NT2/D1 (cell line): Measurements from ENCODE around the gene FOXO6.

Experiments used
- DNase-seq: peaks from one replicate; pipeline ENCODE4 v3.0.0-alpha.2; 2011; ENCODE audit warnings: low read depth, low spot score
- H3K27me3 ChIP-seq: 2 replicates; pipeline ENCODE4 v1.6.0; 2011; ENCODE audit warnings: mild to moderate bottlenecking; ENCODE audit not compliant: insufficient read length, insufficient read depth
- H3K36me3 ChIP-seq: 2 replicates; pipeline ENCODE4 v1.6.1; 2011; ENCODE audit warnings: mild to moderate bottlenecking, low read length, mixed read lengths; ENCODE audit not compliant: insufficient read depth, insufficient read length
- H3K4me1 ChIP-seq: 2 replicates; pipeline ENCODE4 v1.5.1; 2011; ENCODE audit not compliant: insufficient read depth, insufficient read length
- H3K4me3 ChIP-seq: 2 replicates; pipeline ENCODE4 v1.5.1; 2011; ENCODE audit warnings: low read depth; ENCODE audit not compliant: insufficient read length
- H3K9ac ChIP-seq: 2 replicates; pipeline ENCODE4 v1.6.0; 2011; ENCODE audit warnings: low read depth; ENCODE audit not compliant: insufficient read length
- H3K9me3 ChIP-seq: 2 replicates; pipeline ENCODE4 v1.5.1; 2011; ENCODE audit warnings: mild to moderate bottlenecking, low read length; ENCODE audit not compliant: insufficient read depth
- SUZ12 ChIP-seq: IDR thresholded peaks from 2 replicates; pipeline ENCODE4 v1.6.1; 2011; ENCODE audit not compliant: insufficient read length, insufficient read depth; ENCODE audit errors: extremely low read depth
- YY1 ChIP-seq: IDR thresholded peaks from 2 replicates; pipeline ENCODE4 v1.6.1; 2011; ENCODE audit not compliant: insufficient read length, insufficient read depth
- ZNF274 ChIP-seq: IDR thresholded peaks from 2 replicates; pipeline ENCODE4 v1.6.1; 2011; ENCODE audit warnings: mild to moderate bottlenecking, low read depth, low read length

FOXO6 gene

DNA sequence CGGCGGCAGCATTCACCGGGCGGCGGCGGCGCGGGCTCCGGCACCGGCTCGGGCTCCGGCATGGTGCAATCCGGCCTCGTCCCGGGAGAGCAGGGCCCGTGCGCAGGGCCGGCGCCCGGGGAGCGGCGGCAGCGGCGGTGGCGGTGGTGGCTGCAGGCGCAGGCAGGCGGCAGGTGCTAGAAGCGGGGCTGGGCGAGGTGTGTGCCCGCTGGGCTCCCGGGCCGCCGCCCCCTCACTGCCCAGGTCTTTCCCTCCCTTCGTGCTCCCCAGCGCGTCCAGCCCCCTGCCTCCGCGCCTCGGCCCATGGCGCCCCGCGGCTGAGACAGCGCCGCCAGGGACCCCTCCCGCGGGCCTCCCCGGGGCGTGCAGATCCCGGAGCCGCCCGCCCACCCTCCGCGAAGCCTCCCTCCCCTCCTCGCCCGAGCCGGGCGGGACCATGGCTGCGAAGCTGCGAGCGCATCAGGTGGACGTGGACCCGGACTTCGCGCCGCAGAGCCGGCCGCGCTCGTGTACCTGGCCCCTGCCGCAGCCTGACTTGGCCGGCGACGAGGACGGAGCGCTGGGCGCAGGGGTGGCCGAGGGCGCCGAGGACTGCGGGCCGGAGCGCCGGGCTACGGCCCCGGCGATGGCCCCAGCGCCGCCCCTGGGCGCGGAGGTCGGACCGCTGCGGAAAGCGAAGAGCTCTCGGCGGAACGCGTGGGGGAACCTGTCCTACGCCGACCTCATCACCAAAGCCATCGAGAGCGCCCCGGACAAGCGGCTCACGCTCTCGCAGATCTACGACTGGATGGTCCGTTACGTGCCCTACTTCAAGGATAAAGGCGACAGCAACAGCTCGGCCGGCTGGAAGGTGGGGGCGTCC, 492 bp downstream of the FOXO6 start:
- H3K9ac ChIP-seq = peak overlapping the region; percentile 76
- H3K27me3 ChIP-seq = peaks cover 80% of the 10 kb centered on the region
- H3K9me3 ChIP-seq = no peaks in the 10 kb centered on the region
- TF ChIP-seq SUZ12 = peak; percentile 12
- TF ChIP-seq YY1 = no peak
- DNase-seq = no peak
- H3K36me3 ChIP-seq = no peaks in the 10 kb centered on the region
- peak overlapping the region; percentile 54 for H3K4me3 ChIP-seq
- H3K4me1 ChIP-seq = peaks cover 52% of the 10 kb centered on the region

DNA sequence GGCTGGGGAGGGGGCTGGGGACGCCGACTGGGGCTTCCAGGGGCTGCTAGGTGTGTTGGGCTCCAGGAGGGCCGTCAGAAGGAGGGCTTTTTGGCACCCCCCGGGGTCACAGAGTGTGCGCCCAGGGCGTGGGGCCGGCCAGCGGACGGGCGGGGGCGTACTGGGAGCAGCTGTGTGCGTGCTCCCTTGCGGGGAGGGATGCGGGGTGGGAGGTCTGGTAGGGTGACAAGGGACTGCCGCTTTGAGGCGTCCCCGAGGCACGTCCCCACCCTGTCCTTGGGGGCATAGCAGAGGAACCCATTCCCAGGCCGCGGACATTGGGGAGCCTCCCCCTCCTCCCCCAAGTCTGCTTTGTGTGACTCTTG, 1.1 kb downstream of the FOXO6 start:
- Histone ChIP-seq H3K9me3 (no peaks in the 10 kb centered on the region), H3K4me3 (peak overlapping the region; percentile 54), H3K36me3 (no peaks in the 10 kb centered on the region), H3K27me3 (peaks cover 83% of the 10 kb centered on the region), H3K4me1 (peaks cover 56% of the 10 kb centered on the region), H3K9ac (peak overlapping the region; percentile 76)
- TF ChIP-seq YY1 (no peak), SUZ12 (peak; percentile 9)
- no peak for DNase-seq

DNA sequence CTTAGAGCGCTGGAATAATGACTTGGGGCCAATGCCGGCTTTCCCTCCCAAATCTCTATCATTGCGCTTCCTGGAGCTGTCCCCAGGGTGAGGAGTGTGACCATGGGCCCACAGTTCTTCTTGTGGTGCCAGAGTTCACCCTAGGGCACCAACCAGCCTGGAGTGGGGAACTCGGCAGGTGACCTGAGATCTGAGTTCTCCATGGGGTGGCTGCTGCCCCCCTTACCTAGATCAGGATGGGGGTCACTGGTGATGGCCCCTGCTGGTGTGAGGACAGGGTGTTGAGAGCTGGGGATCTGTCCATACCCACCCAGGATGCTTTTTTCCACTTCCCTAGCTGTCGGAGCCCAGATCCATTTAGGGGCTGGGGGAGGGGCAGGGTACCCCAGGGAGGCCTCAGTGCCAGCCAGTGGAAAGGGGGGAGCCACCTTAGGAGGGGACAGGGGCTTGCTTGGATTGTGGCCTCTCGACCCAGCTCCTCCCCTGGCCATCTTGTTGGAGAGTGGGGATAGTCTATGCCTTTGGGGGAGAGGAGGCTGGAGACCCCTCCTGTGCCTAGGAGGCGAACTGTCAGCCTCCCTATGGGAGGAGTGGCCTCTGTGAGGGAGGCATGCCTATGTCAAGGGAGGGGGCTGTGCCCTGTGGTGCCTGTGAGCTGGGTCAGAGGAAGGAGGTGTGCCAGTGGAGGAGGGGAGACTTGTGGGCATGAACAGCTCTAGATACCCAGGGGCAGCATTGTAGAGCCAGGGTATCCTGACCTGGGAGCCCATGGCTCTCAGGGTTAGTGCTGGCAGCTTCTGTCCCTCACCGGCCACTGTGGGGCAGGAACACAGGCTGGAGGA, 1.7 kb downstream of the FOXO6 start:
- peaks cover 89% of the 10 kb centered on the region for H3K27me3 ChIP-seq
- no peaks in the 10 kb centered on the region for H3K9me3 ChIP-seq
- peak overlapping the region; percentile 61 for H3K9ac ChIP-seq

DNA sequence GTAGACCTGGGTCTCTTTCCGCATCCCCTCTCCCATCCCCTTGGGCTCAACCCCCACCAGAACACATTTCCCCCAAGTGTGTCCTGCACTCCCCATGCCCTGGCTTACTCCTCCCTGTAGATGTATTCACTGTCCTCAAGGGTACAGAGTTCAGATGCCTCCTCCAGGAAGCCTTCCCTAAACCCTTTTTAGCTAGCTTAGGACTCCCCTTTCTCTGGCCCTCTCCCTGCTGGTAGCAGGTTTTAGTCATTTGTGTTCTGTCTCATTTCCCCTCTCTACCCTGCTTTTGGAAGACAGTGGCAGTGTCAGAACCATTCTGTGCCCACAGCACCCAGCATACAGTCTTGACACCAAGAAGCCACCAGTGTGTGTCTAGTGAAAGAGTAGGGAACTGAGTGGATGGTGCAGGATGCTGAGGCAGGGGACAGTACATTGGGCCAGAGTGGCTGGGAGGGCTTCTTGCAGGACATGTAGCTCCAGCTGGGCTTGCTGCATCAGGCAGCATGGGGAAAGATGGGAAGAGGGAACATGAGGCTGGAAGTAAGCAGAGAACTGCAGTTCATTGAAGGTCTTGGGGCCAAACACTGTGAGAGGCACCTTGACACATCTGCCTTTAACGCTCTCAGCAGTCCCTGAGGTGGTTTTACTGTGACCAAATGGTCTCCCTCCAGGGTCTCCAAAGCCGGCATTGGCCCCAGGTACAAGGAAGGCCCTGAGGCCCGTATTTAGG, 2.5 kb downstream of the FOXO6 start:
- H3K27me3 ChIP-seq = peaks cover 87% of the 10 kb centered on the region
- H3K4me3 ChIP-seq = no peak overlapping the region
- H3K9ac ChIP-seq = no peak overlapping the region
- no peaks in the 10 kb centered on the region for H3K9me3 ChIP-seq
- H3K4me1 ChIP-seq = peaks cover 51% of the 10 kb centered on the region
- TF ChIP-seq YY1 = no peak
- no peak for TF ChIP-seq ZNF274
- no peak for TF ChIP-seq SUZ12
- DNase-seq = no peak
- no peaks in the 10 kb centered on the region for H3K36me3 ChIP-seq

More for the DNA sequence above, 1.7 kb downstream of the FOXO6 start:
- Histone ChIP-seq H3K4me3 (peak overlapping the region; percentile 54), H3K36me3 (no peaks in the 10 kb centered on the region), H3K4me1 (peaks cover 54% of the 10 kb centered on the region)
- TF ChIP-seq YY1 = no peak
- TF ChIP-seq ZNF274 = no peak
- no peak for TF ChIP-seq SUZ12
- no peak for DNase-seq

DNA sequence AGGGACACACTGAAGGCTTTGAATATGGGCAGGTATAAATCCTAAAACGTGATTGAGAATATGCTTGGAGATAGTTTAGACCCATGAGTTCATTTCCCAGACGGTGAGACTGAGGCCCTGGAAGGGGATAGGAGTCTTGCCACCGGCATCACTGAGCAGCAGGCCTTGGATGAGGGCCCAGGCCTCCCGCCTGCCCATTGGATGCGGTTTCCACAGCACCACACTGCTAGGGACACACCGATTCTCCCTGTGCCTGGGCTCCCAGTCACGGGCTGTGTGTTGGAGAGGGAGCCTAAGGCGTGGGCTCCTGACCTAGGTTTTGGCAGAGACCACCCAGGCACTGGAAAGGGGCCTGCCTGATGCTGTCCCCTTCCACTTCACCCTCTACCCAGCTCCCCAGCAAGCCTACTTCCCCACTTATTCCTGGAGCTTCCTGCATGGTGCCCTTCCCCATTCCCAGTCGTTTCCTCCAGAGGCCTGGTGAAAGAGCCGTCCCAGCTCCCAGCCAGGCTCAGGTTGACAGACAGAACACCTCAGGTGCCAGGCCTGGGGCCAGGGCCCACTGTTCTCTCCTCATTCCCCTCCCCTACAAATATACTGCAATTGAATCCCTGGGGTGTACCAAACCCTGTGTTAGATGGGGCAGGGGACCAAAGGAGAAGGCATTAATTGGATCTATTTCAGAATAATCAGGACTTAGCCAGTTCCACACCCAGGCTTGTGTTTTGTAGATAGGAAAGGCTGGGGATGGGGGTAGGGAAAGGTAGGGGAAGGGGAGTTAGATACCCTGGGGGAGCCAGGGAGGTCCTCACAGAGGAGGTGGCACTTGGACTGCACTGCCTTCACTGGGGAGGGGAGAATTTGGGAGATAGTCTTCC, 3.4 kb downstream of the FOXO6 start:
- Histone ChIP-seq H3K4me3 (no peak overlapping the region), H3K4me1 (peaks cover 57% of the 10 kb centered on the region), H3K36me3 (no peaks in the 10 kb centered on the region), H3K27me3 (peaks cover 86% of the 10 kb centered on the region), H3K9me3 (no peaks in the 10 kb centered on the region), H3K9ac (no peak overlapping the region)
- TF ChIP-seq SUZ12 = no peak
- TF ChIP-seq YY1 = no peak
- no peak for TF ChIP-seq ZNF274
- no peak for DNase-seq

DNA sequence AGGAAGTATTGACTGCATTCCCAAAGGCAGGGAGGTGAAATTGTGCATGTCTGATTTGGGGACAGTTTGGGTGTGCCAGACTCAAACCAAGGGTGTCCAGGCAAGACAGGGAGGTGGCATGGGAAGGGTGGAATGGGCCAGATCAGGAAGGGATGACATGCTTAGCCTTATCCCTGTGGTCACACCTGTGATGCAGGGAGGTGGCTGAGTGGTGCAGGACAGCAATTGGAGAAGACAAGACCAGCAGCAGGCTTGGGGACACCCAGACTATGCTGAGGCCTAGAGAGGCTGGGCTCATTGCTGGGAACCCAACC, 4.0 kb downstream of the FOXO6 start:
- TF ChIP-seq SUZ12 = no peak
- no peak for TF ChIP-seq YY1
- no peak for TF ChIP-seq ZNF274
- H3K27me3 ChIP-seq = peaks cover 80% of the 10 kb centered on the region
- no peak overlapping the region for H3K9ac ChIP-seq

More for the DNA sequence above, 4.0 kb downstream of the FOXO6 start:
- no peak for DNase-seq
- Histone ChIP-seq H3K4me3 (no peak overlapping the region), H3K4me1 (peaks cover 51% of the 10 kb centered on the region), H3K9me3 (no peaks in the 10 kb centered on the region), H3K36me3 (no peaks in the 10 kb centered on the region)
